Activated CD8-positive, alpha-beta T cell treated with anti-CD3 and anti-CD28 coated beads for 36 hours (primary cell): ENCODE data around the gene NLK. TPM values are rescaled to one million over a fixed set of nuclear protein-coding genes. Genes with fewer than 3 reads are reported as not detected.

ENCODE experiments used
- ATAC-seq: fragments of 200-7000 bp; cut with Tn5 transposase; one replicate; pipeline ENCODE4 v1.10.0; 2021; ENCODE audit warnings: mild to moderate bottlenecking, moderate library complexity
- CTCF ChIA-PET: fragments of 350-600 bp; sonication (Branson Sonifier 250); formaldehyde crosslinking; loops from one replicate; lab custom pipeline; 2021; ENCODE audit warnings: antibody characterized with exemption; lab: Charles Lee
- POLR2A ChIA-PET: fragments of 350-600 bp; sonication (Branson Sonifier 250); formaldehyde crosslinking; loops from one replicate; lab custom pipeline; 2021; ENCODE audit warnings: antibody characterized with exemption; lab: Charles Lee
- DNase-seq: peaks from one replicate; pipeline ENCODE4 v3.0.0-alpha.2; 2020
- H3K27ac Mint-ChIP-seq: one replicate; pipeline ENCODE4 v1.8.0; 2021; ENCODE audit warnings: mild to moderate bottlenecking, mixed read lengths
- H3K27me3 Mint-ChIP-seq: one replicate; pipeline ENCODE4 v1.8.0; 2021; ENCODE audit warnings: mixed read lengths
- H3K36me3 Mint-ChIP-seq: one replicate; pipeline ENCODE4 v1.8.0; 2021; ENCODE audit warnings: low read depth, mixed read lengths
- H3K4me1 Mint-ChIP-seq: one replicate; pipeline ENCODE4 v1.8.0; 2021; ENCODE audit warnings: low read depth, mixed read lengths
- H3K4me3 Mint-ChIP-seq: one replicate; pipeline ENCODE4 v1.8.0; 2021; ENCODE audit warnings: mild to moderate bottlenecking, moderate library complexity, mixed read lengths
- H3K9me3 Mint-ChIP-seq: one replicate; pipeline ENCODE4 v1.8.0; 2021; ENCODE audit warnings: mixed read lengths
- CTCF ChIP-seq: fragments of 200-600 bp; IDR thresholded peaks from one replicate; pipeline ENCODE4 v1.8.0; 2022; ENCODE audit warnings: antibody characterized with exemption, mild to moderate bottlenecking
- intact Hi-C: fragments of 100-400 bp; cut with micrococcal nuclease; formaldehyde crosslinking; loops from one replicate; pipeline ENCODE4 v1.10.0; 2022
- total RNA-seq, 2 experiments: library from RNA; stranded (reverse); gene quantifications; one replicate each; pipeline ENCODE4 v1.2.3, GENCODE V29; 2021

NLK gene
- total RNA-seq, 2 experiments from 2014 or later: 7.3 to 7.8 TPM

- no peaks in the 10 kb centered on the region for H3K36me3 Mint-ChIP-seq
- no peak overlapping the region for H3K27ac Mint-ChIP-seq
- ATAC-seq (no peak), DNase-seq (no peak)
- ChIA-PET POLR2A (interaction anchor here (2.2 kb wide), 1 partner anchor 13 kb away, joined by 7 read pairs; no protein-coding TSS in a partner anchor), CTCF (interaction anchor here (1.2 kb wide), 1 partner anchor 12 kb away, joined by 3 read pairs; no protein-coding TSS in a partner anchor)
- no peak overlapping the region for H3K4me3 Mint-ChIP-seq
- intact Hi-C loops: no loop called here
- no peaks in the 10 kb centered on the region for H3K9me3 Mint-ChIP-seq
- H3K4me1 Mint-ChIP-seq: peaks cover 51% of the 10 kb centered on the region
- no peaks in the 10 kb centered on the region for H3K27me3 Mint-ChIP-seq
- no peak for TF ChIP-seq CTCF
Observed at GRCh38 chr17:28053725-28054124, 11.2 kb downstream of the NLK start.

- Mint-ChIP-seq H3K4me1 (peaks cover 36% of the 10 kb centered on the region), H3K9me3 (no peaks in the 10 kb centered on the region), H3K4me3 (no peak overlapping the region), H3K27ac (no peak overlapping the region), H3K36me3 (no peaks in the 10 kb centered on the region), H3K27me3 (no peaks in the 10 kb centered on the region)
- POLR2A ChIA-PET: interaction anchor here (0.7 kb wide), 1 partner anchor 112 kb away, joined by 6 read pairs; no protein-coding TSS in a partner anchor
- DNase-seq (no peak), ATAC-seq (no peak)
- no peak for TF ChIP-seq CTCF
- intact Hi-C loops: no loop called here
- CTCF ChIA-PET: interaction anchor here (1.4 kb wide), 1 partner anchor 162 kb away, joined by 4 read pairs; the partner anchor contains the start of gene LYRM9
Observed at GRCh38 chr17:28055546-28056275, 13.2 kb downstream of the NLK start.

- CTCF ChIA-PET: no interaction called here
- POLR2A ChIA-PET: interaction anchor here (0.7 kb wide), 1 partner anchor 111 kb away, joined by 6 read pairs; no protein-coding TSS in a partner anchor
- ATAC-seq: no peak
- Mint-ChIP-seq H3K27ac (no peak overlapping the region), H3K36me3 (no peaks in the 10 kb centered on the region), H3K4me3 (no peak overlapping the region), H3K4me1 (peaks cover 36% of the 10 kb centered on the region), H3K9me3 (no peaks in the 10 kb centered on the region), H3K27me3 (no peaks in the 10 kb centered on the region)
- intact Hi-C loops: no loop called here
- DNase-seq: no peak
- TF ChIP-seq CTCF: no peak
Observed at GRCh38 chr17:28056276-28056620, 13.8 kb downstream of the NLK start.

- CTCF ChIA-PET: interaction anchor here (1.4 kb wide), 1 partner anchor 16 kb away, joined by 3 read pairs; no protein-coding TSS in a partner anchor
- H3K9me3 Mint-ChIP-seq: no peaks in the 10 kb centered on the region
- ATAC-seq (peak; percentile 84), DNase-seq (no peak)
- no peaks in the 10 kb centered on the region for H3K27me3 Mint-ChIP-seq
- H3K4me1 Mint-ChIP-seq: peaks cover 32% of the 10 kb centered on the region
- H3K4me3 Mint-ChIP-seq: no peak overlapping the region
- intact Hi-C loops: no loop called here
- no peak for TF ChIP-seq CTCF
- H3K36me3 Mint-ChIP-seq: no peaks in the 10 kb centered on the region
- POLR2A ChIA-PET: interaction anchor here (1.1 to 1.5 kb wide), 3 partner anchors 14 to 17 kb away, joined by 3 to 5 read pairs (median 4); no protein-coding TSS in a partner anchor
- H3K27ac Mint-ChIP-seq: peak overlapping the region; percentile 15
Observed at GRCh38 chr17:28057731-28058246, 15.3 kb downstream of the NLK start.

GRCh38 chr17:28059675-28060074 lies 17.2 kb downstream of the NLK start:
- DNase-seq (no peak), ATAC-seq (no peak)
- Mint-ChIP-seq H3K4me1 (peaks cover 29% of the 10 kb centered on the region), H3K9me3 (no peaks in the 10 kb centered on the region), H3K4me3 (no peak overlapping the region), H3K27me3 (no peaks in the 10 kb centered on the region), H3K27ac (no peak overlapping the region), H3K36me3 (no peaks in the 10 kb centered on the region)
- POLR2A ChIA-PET: no interaction called here
- CTCF ChIA-PET: no interaction called here
- intact Hi-C loops: no loop called here
- no peak for TF ChIP-seq CTCF
